Peyer's patch (tissue), 4 donors: ENCODE measurements around the gene CDC25C.

Experiments used
- CTCF ChIP-seq, 6 experiments: fragments of 450-650 bp in 4 of 6; fragments of 200-600 bp in 2 of 6; sonication (generic) in 1 of 6; IDR thresholded peaks; one replicate each; pipeline ENCODE4 v1.5.1; 2017 to 2019; ENCODE audit warnings: antibody characterized with exemption in 6 of 6, mild to moderate bottlenecking in 3 of 6, moderate library complexity in 1 of 6
- POLR2A ChIP-seq, 2 donors: fragments of 450-650 bp; IDR thresholded peaks; one replicate each; pipeline ENCODE4 v1.5.1; 2017; ENCODE audit warnings: antibody characterized with exemption in 2 of 2, mild to moderate bottlenecking in 2 of 2, moderate library complexity in 2 of 2

GRCh38 chr5:138241688-138242571 is 89.7 kb downstream of the CDC25C start:
- TF ChIP-seq POLR2A (IDR thresholded peaks at IDR 0.05) (no peak), CTCF (IDR thresholded peaks at IDR 0.05) (no peak)
